Islet precursor cell (in vitro differentiated cells): Measurements from ENCODE around the gene GFPT2.

ENCODE experiments used
- DNase-seq: peaks from one replicate; pipeline ENCODE4 v3.0.0-alpha.2; 2018

GFPT2 gene

GRCh38 chr5:180353048-180353979 is at the start of gene GFPT2:
Gene GFPT2, minus strand, starts transcription at chr5:180353336. Its CDS starts 119 bp downstream, at chr5:180353217.
- DNase-seq, result peak; percentile 89

- peak; percentile 2 for DNase-seq
Observed at GRCh38 chr5:180402716-180403115, 49.6 kb upstream of the GFPT2 start.

GRCh38 chr5:180401229-180401907 is 48.2 kb upstream of the GFPT2 start:
- DNase-seq, result peak; percentile 23

- DNase-seq, result peak; percentile 29
Observed at GRCh38 chr5:180400416-180400815, 47.3 kb upstream of the GFPT2 start.

GRCh38 chr5:180399401-180400215 is 46.5 kb upstream of the GFPT2 start:
- DNase-seq, result peak; percentile 50

- peak; percentile 32 for DNase-seq
Observed at GRCh38 chr5:180396926-180397325, 43.8 kb upstream of the GFPT2 start.

GRCh38 chr5:180395540-180396274 is 42.6 kb upstream of the GFPT2 start:
- peak; percentile 62 for DNase-seq

- DNase-seq, result peak; percentile 48
Observed at GRCh38 chr5:180394031-180394636, 41.0 kb upstream of the GFPT2 start.

GRCh38 chr5:180391276-180391675 is 38.1 kb upstream of the GFPT2 start:
- no peak for DNase-seq

- DNase-seq, result no peak
Observed at GRCh38 chr5:180390441-180391190, 37.5 kb upstream of the GFPT2 start.

GRCh38 chr5:180389252-180390101 is 36.3 kb upstream of the GFPT2 start:
- peak; percentile 83 for DNase-seq

GRCh38 chr5:180387798-180388197 is 34.7 kb upstream of the GFPT2 start:
- DNase-seq, result no peak

- no peak for DNase-seq
Observed at GRCh38 chr5:180382926-180383325, 29.8 kb upstream of the GFPT2 start.

- DNase-seq, result no peak
Observed at GRCh38 chr5:180381851-180382480, 28.8 kb upstream of the GFPT2 start.

GRCh38 chr5:180381428-180381827 is 28.3 kb upstream of the GFPT2 start:
- DNase-seq, result no peak

- DNase-seq, result no peak
Observed at GRCh38 chr5:180380856-180381255, 27.7 kb upstream of the GFPT2 start.

GRCh38 chr5:180380441-180380840 is 27.3 kb upstream of the GFPT2 start:
- DNase-seq, result no peak

GRCh38 chr5:180379355-180380070 is 26.4 kb upstream of the GFPT2 start:
- no peak for DNase-seq
